ENCODE measurements around the gene ADARB1.

ADARB1 gene

GRCh38 chr21:45039317-45040156 lies 34.8 kb upstream of the ADARB1 start:
- no peak for DNase-seq (ENCODE audit: low read depth)

- DNase-seq (ENCODE audit: low read depth), result no peak
These were observed 34.1 kb upstream of the ADARB1 start for GRCh38 chr21:45040157-45040711.

- DNase-seq (ENCODE audit: low read depth), result no peak
These were observed 33.6 kb upstream of the ADARB1 start for GRCh38 chr21:45040739-45041138.

- peak; percentile 77 for DNase-seq (ENCODE audit: low read depth)
These were observed 33.0 kb upstream of the ADARB1 start for GRCh38 chr21:45041351-45041805.

- DNase-seq (ENCODE audit: low read depth), result no peak
These were observed 32.3 kb upstream of the ADARB1 start for GRCh38 chr21:45041984-45042663.

GRCh38 chr21:45042664-45043161 lies 31.7 kb upstream of the ADARB1 start:
- no peak for DNase-seq (ENCODE audit: low read depth)

GRCh38 chr21:45043541-45044020 lies 30.8 kb upstream of the ADARB1 start:
- no peak for DNase-seq (ENCODE audit: low read depth)

GRCh38 chr21:45045481-45045880 lies 28.9 kb upstream of the ADARB1 start:
- DNase-seq (ENCODE audit: low read depth), result no peak

- DNase-seq (ENCODE audit: low read depth), result no peak
These were observed 27.1 kb upstream of the ADARB1 start for GRCh38 chr21:45047257-45047656.

GRCh38 chr21:45048026-45048698 lies 26.2 kb upstream of the ADARB1 start:
- no peak for DNase-seq (ENCODE audit: low read depth)

- no peak for DNase-seq (ENCODE audit: low read depth)
These were observed 25.4 kb upstream of the ADARB1 start for GRCh38 chr21:45048968-45049367.

GRCh38 chr21:45049714-45050344 lies 24.6 kb upstream of the ADARB1 start:
- DNase-seq (ENCODE audit: low read depth), result no peak

GRCh38 chr21:45050345-45050796 lies 24.0 kb upstream of the ADARB1 start:
- no peak for DNase-seq (ENCODE audit: low read depth)

GRCh38 chr21:45050797-45051489 lies 23.4 kb upstream of the ADARB1 start:
- DNase-seq (ENCODE audit: low read depth), result no peak

- no peak for DNase-seq (ENCODE audit: low read depth)
These were observed 22.6 kb upstream of the ADARB1 start for GRCh38 chr21:45051580-45052434.

- no peak for DNase-seq (ENCODE audit: low read depth)
These were observed 21.4 kb upstream of the ADARB1 start for GRCh38 chr21:45052960-45053359.

- no peak for DNase-seq (ENCODE audit: low read depth)
These were observed 20.7 kb upstream of the ADARB1 start for GRCh38 chr21:45053561-45054226.

- DNase-seq (ENCODE audit: low read depth), result no peak
These were observed 20.0 kb upstream of the ADARB1 start for GRCh38 chr21:45054227-45054926.
